Measurements from ENCODE around the gene FKBP3. TPM values are rescaled to one million over a fixed set of nuclear protein-coding genes. Genes with fewer than 3 reads are reported as not detected.

Gene FKBP3
- total and polyA plus RNA-seq, 2 of the 8 experiments (the other 6 are each of a cell fraction or from before 2014, with no cell fraction given) = 36.0 to 149 TPM

- Histone ChIP-seq H4K20me1 (replicated peaks in 1 of 2; ENCODE audit: control insufficient read depth in 1 of 2, insufficient read depth in 2 of 2, low read length in 2 of 2) (peaks cover under 1 to 4% of the 10 kb centered on the region in 2 experiments), H2BK15ac (ENCODE audit: low read length) (no peak overlapping the region), H3K79me2 (ENCODE audit: control insufficient read depth in 1 of 2, insufficient read depth in 2 of 2, low read length in 2 of 2) (no peaks in the 10 kb centered on the region), H3K27ac (ENCODE audit: low read depth, low read length) (no peak overlapping the region), H4K91ac (replicated peaks; ENCODE audit: insufficient read length, low read length) (no peak overlapping the region), H3K4me2 (ENCODE audit: insufficient read depth in 1 of 2, low read depth in 2 of 2, low read length in 2 of 2) (no peak overlapping the region), H2BK5ac (ENCODE audit: low read depth, low read length) (no peak overlapping the region), H4K8ac (ENCODE audit: extremely low read depth, insufficient read depth, low read length) (no peak overlapping the region), H3K56ac (replicated peaks; ENCODE audit: insufficient read length, low read depth, low read length) (no peak overlapping the region), H3K23ac (ENCODE audit: insufficient read length) (no peak overlapping the region), H3K4me1 (replicated peaks in 1 of 4; ENCODE audit: control insufficient read depth in 3 of 4, insufficient read depth in 4 of 4, low read length in 3 of 4) (no peaks in the 10 kb centered on the region), H3K9ac (replicated peaks in 1 of 4; ENCODE audit: extremely low read depth in 1 of 4, low read depth in 3 of 4, low read length in 3 of 4) (no peak overlapping the region), H2AFZ (ENCODE audit: low read length) (no peak overlapping the region), H2BK120ac (replicated peaks; ENCODE audit: low read depth, low read length) (no peak overlapping the region), H3K9me3 (ENCODE audit: insufficient read depth in 2 of 2, low read depth in 1 of 2, low read length in 1 of 2) (no peaks in the 10 kb centered on the region), H2BK12ac (ENCODE audit: low read depth, low read length) (no peak overlapping the region), H3K79me1 (ENCODE audit: low read depth, low read length) (no peaks in the 10 kb centered on the region), H4K5ac (ENCODE audit: insufficient read length, low read depth, low read length) (no peak overlapping the region), H3K4me3 (ENCODE audit: extremely low read depth in 1 of 4, insufficient read depth in 2 of 4, low read depth in 3 of 4, low read length in 4 of 4) (no peak overlapping the region), H3K27me3 (replicated peaks in 1 of 4; ENCODE audit: control insufficient read depth in 3 of 4, extremely low read depth in 1 of 4, insufficient read depth in 3 of 4, low read length in 3 of 4) (no peaks in the 10 kb centered on the region), H2BK20ac (ENCODE audit: low read length) (no peak overlapping the region), H3K23me2 (ENCODE audit: low read depth, low read length) (no peaks in the 10 kb centered on the region), H3K4ac (replicated peaks; ENCODE audit: insufficient read length, low read depth, low read length) (no peak overlapping the region), H3K14ac (ENCODE audit: insufficient read length) (no peak overlapping the region), H3K18ac (ENCODE audit: extremely low read depth, low read length) (no peak overlapping the region), H2AK5ac (ENCODE audit: low read depth, low read length) (no peak overlapping the region), H3K36me3 (ENCODE audit: control insufficient read depth in 2 of 4, insufficient read depth in 4 of 4, low read length in 3 of 4) (peaks cover 10 to 91% (median 58%) of the 10 kb centered on the region in 4 experiments)
- ChIA-PET POLR2A (ENCODE audit: partially characterized antibody) (interaction anchor here (0.5 to 1.2 kb wide), 2 partner anchors 12 to 70 kb away, joined by 3 read pairs; no protein-coding TSS in a partner anchor), CTCF (ENCODE audit: partially characterized antibody) (interaction anchor here (1.8 to 1.9 kb wide), 2 partner anchors 10 to 135 kb away, joined by 5 to 6 read pairs; partner anchors contain the start of gene MIS18BP1)
- no peak for FAIRE-seq
- 86% methylated on average over 6 of the region's 6 CpGs; no CpG with 5 or more reads in 1 of the 2 experiments for WGBS, 2 experiments (ENCODE audit: extremely low coverage in 1 of 2, insufficient coverage in 1 of 2, insufficient read length in 1 of 2, insufficient replicate concordance in 2 of 2, low coverage in 1 of 2, low lambda C conversion rate in 2 of 2, missing lambda C conversion rate in 1 of 2)
- no peak for DNase-seq (ENCODE audit: low read depth in 1 of 2, low spot score in 2 of 2)
- TF ChIP-seq PHF8 (conservative IDR thresholded peaks at IDR 0.05; ENCODE audit: low read depth, low read length) (no peak), FOSL1 (IDR thresholded peaks at IDR 0.05; ENCODE audit: insufficient read depth, low read depth, low read length) (no peak), RXRA (IDR thresholded peaks at IDR 0.05; ENCODE audit: insufficient read depth, low read depth, low read length) (no peak), EGR1 (IDR thresholded peaks at IDR 0.05; ENCODE audit: borderline replicate concordance, low read depth, low read length) (no peak), GTF2F1 (IDR thresholded peaks at IDR 0.05; ENCODE audit: borderline replicate concordance, low read depth, low read length) (no peak), KDM4A (IDR thresholded peaks at IDR 0.05; ENCODE audit: low read depth, low read length, severe bottlenecking) (no peak), SIN3A (conservative IDR thresholded peaks at IDR 0.05 in 1 of 2, IDR thresholded peaks at IDR 0.05 in 1 of 2; ENCODE audit: low read depth in 1 of 2, low read length in 2 of 2) (no peak), RBBP5 (IDR thresholded peaks at IDR 0.05; ENCODE audit: borderline replicate concordance, low read depth, low read length) (no peak), POLR2AphosphoS5 (IDR thresholded peaks at IDR 0.05; ENCODE audit: low read depth, low read length) (no peak), TAF1 (IDR thresholded peaks at IDR 0.05; ENCODE audit: low read depth, low read length) (no peak), SUZ12 (IDR thresholded peaks at IDR 0.05; ENCODE audit: low read length) (no peak)
Observed at GRCh38 chr14:45118594-45118993, 15.7 kb downstream of the FKBP3 start.

Data from H1 (cell line).